Mesodermal cell (in vitro differentiated cells): ENCODE measurements around the gene SERTAD1.

Experiments
- H3K27ac ChIP-seq: 2 replicates; pipeline ENCODE4 v1.7.0; 2013; ENCODE audit warnings: mild to moderate bottlenecking, low read depth, low read length, moderate library complexity; ENCODE audit not compliant: severe bottlenecking
- H3K36me3 ChIP-seq: 2 replicates; pipeline ENCODE4 v1.7.1; 2013; ENCODE audit warnings: mild to moderate bottlenecking, low read length, moderate library complexity; ENCODE audit not compliant: control insufficient read depth, insufficient read depth
- H3K4me1 ChIP-seq: one replicate; pipeline ENCODE4 v1.7.1; 2013; ENCODE audit warnings: mild to moderate bottlenecking, low read length; ENCODE audit not compliant: insufficient read depth, control insufficient read depth, poor library complexity, severe bottlenecking
- H3K4me3 ChIP-seq: 2 replicates; pipeline ENCODE4 v1.7.0; 2013; ENCODE audit warnings: low read length, control low read depth, mild to moderate bottlenecking; ENCODE audit not compliant: insufficient read depth, poor library complexity, severe bottlenecking; ENCODE audit errors: extremely low read depth
- H3K9me3 ChIP-seq: 2 replicates; pipeline ENCODE4 v1.7.1; 2013; ENCODE audit warnings: mild to moderate bottlenecking, low read length, moderate library complexity; ENCODE audit not compliant: control insufficient read depth
- WGBS, 2 experiments: methylation state at CpG; one replicate each; pipeline ENCODE4 v1.1.5; 2013; ENCODE audit warnings: missing lambda C conversion rate in 2 of 2; ENCODE audit not compliant: insufficient coverage in 2 of 2; 5-methylcytosine and 5-hydroxymethylcytosine counted together

The SERTAD1 gene

DNA sequence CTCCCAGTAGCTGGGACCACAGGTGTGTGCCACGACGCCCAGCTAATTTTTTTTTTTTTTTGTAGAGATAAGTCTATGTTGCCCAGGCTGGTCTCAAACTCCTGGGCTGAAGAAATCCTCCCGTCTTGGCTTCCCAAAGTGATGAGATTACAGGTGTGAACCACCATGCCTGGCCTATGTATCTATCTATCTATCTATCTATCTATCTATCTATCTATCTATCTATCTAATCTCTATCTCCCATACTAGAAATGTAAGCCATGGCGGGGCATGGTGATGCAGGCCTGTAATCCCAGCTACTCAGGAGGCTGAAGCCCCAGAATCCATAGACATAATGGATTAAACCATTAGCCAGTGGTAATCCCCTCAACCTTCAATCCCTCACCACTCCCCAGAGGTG, 24.9 kb upstream of the SERTAD1 start:
- Histone ChIP-seq H3K4me3 (no peak overlapping the region), H3K9me3 (no peaks in the 10 kb centered on the region), H3K36me3 (no peaks in the 10 kb centered on the region), H3K27ac (no peak overlapping the region), H3K4me1 (peaks cover 1% of the 10 kb centered on the region)
- 67 to 97% methylated on average over 1 to 3 of the region's 4 CpGs for WGBS, 2 experiments

DNA sequence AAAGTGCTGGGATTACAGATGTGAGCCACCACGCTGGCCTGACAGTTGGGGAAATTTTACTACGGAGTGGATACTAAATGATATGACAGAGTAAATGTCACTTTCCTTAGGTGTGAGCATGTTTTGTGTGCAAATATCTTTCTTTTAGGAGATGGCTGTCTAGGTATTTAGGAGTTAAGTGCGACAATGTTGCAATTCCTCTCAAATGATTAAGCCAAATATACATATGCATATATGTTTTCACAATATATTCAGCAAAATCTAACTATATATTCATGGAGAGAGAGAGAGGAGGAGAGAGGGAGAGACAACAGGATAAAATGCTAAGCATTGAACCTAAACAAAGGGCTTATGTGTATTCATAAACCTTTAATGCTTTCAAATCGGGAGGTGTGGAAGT, 23.7 kb upstream of the SERTAD1 start:
- Histone ChIP-seq H3K9me3 (no peaks in the 10 kb centered on the region), H3K4me3 (no peak overlapping the region), H3K36me3 (no peaks in the 10 kb centered on the region), H3K27ac (no peak overlapping the region), H3K4me1 (peaks cover 7% of the 10 kb centered on the region)
- WGBS, 2 experiments = 93 to 100% methylated on average over 2 of the region's 4 CpGs

DNA sequence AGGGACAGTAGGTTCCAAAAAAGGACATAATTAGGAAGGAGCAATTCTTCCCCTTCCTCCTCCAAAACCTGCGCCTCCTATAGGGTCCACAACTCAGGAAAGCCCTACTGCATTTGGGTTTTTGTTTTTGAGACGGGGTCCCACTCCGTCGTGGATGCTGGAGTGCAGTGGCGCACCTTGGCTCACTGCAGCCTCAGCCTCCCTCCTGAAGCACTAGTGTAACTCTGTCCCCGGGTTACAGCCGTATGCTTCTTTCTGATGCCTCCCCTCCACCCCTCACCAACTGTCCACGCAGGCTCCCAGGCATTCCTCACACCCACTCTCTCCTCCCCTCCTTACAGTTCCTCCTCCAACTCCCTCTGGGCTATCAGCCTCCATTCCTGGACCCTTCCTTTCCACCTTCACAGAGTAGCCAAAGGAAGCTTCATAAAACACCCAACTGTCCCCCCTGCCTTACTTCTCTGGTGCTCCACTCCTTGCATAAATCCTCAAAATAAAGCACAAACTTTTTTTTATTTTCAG, 20.5 kb upstream of the SERTAD1 start:
- Histone ChIP-seq H3K9me3 (no peaks in the 10 kb centered on the region), H3K36me3 (peaks cover 13% of the 10 kb centered on the region), H3K4me1 (peaks cover 16% of the 10 kb centered on the region), H3K27ac (peak overlapping the region; percentile 77), H3K4me3 (no peak overlapping the region)
- 84 to 88% methylated on average over 8 of the region's 8 CpGs for WGBS, 2 experiments

DNA sequence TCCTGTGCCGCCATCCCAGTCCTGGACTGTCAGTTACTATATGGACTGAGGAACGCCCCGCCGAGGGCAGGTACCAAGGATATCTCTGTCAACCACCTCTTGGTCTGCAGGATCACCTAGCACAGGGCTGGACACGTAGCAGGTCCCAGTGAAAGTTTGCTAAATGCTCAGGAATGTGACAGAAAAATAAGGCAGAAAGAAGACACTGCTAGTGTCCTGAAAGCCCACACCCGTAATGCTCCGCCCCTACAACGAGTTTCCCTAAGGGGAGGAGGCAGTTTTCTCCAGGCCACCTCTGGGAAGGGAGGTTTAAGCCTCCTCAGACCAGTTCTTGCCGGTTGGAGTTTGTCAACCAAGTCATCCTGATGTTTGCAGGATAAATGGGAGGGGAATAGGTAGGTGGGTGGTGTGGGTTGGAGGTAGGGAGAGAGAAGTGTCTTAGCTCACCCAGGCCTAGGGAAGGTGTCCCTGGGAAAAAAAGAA, 20.0 kb upstream of the SERTAD1 start:
- no peaks in the 10 kb centered on the region for H3K9me3 ChIP-seq
- 63 to 80% methylated on average over 9 of the region's 9 CpGs for WGBS, 2 experiments
- H3K27ac ChIP-seq = peak overlapping the region; percentile 77
- H3K36me3 ChIP-seq = peaks cover 18% of the 10 kb centered on the region
- peaks cover 16% of the 10 kb centered on the region for H3K4me1 ChIP-seq
- H3K4me3 ChIP-seq = no peak overlapping the region

DNA sequence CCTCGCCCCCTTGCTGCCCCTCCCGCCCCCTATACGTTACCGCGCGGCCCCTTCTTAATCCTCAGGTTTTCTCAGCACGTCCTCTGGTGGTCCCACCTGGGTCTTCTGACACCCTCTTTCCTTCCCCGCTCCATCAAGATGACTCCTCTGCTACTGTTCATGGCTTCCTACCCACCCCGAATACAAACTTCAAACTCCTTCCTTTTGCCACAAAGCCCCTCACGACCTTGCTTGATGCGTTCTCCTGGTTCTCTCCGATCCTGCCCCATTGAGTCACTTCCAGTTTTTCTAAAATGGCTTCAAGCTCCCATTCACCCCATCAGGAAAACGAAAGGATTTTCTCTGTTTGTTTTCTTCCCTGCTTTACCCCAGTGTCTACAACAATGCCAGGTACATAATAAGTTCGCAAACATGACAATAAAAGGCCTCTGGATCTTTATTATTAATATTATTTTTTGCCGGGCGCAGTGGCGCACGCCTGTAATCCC, 19.1 kb upstream of the SERTAD1 start:
- Histone ChIP-seq H3K4me1 (peaks cover 16% of the 10 kb centered on the region), H3K9me3 (no peaks in the 10 kb centered on the region), H3K27ac (peak overlapping the region; percentile 94), H3K36me3 (peaks cover 28% of the 10 kb centered on the region), H3K4me3 (peak overlapping the region; percentile 100)
- WGBS, 2 experiments = 16 to 19% methylated on average over 14 to 15 of the region's 18 CpGs

DNA sequence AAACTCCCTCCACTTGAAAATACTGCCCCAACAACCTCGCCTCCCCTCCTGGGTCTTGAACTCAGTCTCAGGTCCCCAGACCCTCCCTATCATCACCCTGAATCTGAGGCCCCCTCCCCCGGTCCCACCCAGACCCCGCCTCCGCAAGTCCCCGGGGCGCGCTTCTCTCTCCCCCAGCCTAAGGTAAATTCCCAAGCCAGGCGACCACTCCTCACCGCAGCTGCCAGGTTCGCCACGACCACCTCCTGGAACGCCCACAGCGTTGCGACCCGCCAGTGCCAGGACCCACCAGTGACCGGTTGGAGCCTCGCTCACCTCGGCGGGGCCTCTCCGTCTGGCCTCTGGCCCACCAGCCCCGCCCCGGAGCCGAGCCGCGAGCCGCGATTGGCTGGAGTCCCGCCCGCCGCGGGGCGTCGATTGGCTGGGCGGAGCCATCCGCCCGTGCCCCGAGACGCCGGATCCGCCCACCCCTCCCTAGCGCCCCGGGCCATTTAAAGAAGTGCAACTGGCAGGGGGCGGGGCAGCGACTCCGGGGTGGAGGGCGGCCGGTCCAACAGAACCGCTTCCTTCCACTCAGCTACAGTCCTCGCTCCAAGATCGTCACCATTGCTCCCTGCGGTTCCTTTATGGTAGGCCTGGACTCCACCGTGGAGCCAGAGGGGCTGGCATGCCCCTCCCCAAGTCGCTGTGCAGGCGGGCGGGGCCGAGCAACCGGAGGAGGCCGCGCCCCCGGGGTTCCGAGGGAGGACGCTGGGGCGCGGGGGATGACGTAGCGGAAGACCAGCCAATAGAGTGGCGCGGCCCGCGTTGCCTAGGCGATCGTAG, 18.4 kb upstream of the SERTAD1 start, which contains the start of gene SERTAD3:
SERTAD3 (minus strand) TSS at position 336 of the 825 bp plus-strand sequence. CDS start 2,255 bp downstream, outside the sequence.
- Histone ChIP-seq H3K4me3 (peak within 1 kb of the TSS; percentile 100), H3K9me3 (no peaks in the 10 kb centered on the region), H3K27ac (peak within 1 kb of the TSS; percentile 94), H3K36me3 (peaks cover 29% of the 10 kb centered on the region), H3K4me1 (peaks cover 16% of the 10 kb centered on the region)
- 0% methylated on average over 45 to 68 of the region's 72 CpGs for WGBS, 2 experiments

DNA sequence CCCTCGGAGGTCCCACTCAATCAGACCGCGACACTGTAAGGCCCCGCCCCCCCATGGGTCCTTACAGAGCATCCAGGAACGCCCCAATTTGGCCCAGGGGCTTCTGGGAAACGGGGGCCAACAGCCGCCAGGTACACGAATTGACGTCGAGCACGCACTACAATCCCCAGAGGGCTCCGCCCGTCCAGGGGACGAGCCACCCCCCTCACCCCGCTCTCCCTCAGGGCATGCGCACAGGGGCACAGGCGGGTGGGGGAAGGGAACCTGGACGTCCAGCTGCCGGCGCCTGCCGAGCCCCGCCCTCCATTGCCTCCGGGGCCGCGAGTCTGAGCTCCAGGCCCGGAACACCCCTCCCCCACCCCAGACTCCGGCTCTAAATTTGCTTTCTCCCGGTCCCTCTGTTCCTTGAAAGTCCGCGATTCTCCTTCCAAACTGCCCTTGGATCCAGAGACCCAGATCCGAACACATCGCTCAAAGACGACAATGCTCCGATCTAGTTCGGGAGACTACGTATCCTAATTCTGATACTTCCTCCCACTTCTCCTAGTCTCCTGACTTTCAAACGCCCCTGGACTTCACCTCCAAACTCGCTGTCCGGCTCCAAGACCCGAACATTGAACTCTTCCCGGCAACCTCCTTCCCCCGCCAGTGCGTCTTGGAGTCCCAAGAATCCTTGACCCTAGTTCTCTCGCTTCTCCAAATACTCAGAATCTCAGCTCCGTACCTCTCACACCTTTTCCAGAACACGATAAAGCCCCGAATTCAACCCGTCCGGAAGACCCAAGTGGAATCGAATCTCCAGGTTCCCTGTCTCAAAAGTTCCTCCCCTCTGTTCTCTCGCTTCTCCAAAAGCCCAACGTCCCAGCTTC, 17.6 kb upstream of the SERTAD1 start:
- peak overlapping the region; percentile 100 for H3K4me3 ChIP-seq
- peaks cover 16% of the 10 kb centered on the region for H3K4me1 ChIP-seq
- H3K36me3 ChIP-seq = peaks cover 29% of the 10 kb centered on the region
- H3K27ac ChIP-seq = peak overlapping the region; percentile 94
- H3K9me3 ChIP-seq = no peaks in the 10 kb centered on the region
- 0% methylated on average over 41 to 44 of the region's 52 CpGs for WGBS, 2 experiments

DNA sequence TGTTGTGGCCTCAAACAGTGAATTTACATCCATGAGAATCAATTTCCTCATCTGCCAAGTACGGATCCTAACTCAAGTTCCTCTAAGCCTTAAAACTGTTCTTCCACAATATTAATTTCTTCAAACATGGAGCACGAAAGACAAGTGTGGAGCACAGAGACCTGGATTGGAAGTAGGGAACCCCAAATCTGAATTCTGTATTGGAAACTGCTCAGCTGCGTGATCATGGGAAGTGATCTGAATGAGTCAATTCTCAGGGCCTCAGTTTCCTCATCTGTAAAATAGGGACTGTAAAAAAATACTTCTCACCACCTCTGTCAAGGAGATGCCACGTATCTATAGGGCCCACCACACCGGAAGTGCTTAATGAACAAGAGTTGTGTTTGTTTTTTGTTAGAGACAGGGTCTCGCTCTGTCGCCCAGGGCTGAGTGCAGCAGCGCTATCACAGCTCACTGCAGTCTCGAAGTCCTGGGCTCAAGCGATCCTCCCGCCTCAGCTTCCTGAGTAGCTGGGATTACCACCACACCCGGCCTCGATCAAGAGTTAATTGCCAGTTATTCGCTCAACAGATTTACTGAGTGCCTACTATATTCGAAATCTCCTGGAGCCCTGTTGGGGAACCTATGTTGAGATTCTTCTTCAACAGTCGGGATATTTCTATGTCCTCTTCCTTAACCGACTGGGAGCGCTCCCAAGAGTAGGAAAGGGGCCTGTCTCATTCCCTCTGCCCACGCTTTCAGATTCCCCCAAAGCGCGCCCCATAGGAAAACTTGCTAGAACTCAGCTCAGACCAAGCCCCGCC, 16.7 kb upstream of the SERTAD1 start:
- 20 to 27% methylated on average over 17 to 18 of the region's 22 CpGs for WGBS, 2 experiments

DNA sequence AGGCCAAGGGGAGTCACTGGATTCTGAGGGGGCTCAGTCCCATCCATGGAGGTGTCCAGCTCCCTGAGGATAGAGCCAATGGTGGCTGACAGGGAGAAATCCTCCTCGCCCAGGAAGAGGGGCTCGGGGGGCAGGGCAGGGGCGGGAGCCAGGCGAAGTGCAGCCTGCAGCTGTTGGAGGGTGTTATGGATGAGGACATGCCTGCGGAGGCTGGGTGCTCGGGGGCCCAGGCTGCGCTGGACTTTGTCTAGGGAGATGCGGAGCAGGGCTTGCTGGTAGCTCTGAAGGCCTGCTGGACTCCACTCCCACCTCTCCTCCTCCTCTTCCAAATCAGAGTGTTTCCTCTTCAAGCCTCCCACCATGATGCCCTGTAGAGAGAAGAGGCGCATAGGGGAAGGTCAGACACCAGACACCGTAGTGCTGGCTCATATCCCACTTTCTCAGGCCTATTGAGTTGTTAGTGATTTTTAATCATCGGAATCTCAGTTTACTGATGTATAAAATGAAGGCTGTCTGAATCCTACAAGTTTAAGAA, 16.0 kb upstream of the SERTAD1 start:
- Histone ChIP-seq H3K36me3 (peaks cover 29% of the 10 kb centered on the region), H3K4me3 (no peak overlapping the region), H3K9me3 (no peaks in the 10 kb centered on the region), H3K4me1 (peaks cover 16% of the 10 kb centered on the region), H3K27ac (no peak overlapping the region)
- 95 to 100% methylated on average over 6 to 7 of the region's 11 CpGs for WGBS, 2 experiments

More for the DNA sequence above, 16.7 kb upstream of the SERTAD1 start:
- Histone ChIP-seq H3K9me3 (no peaks in the 10 kb centered on the region), H3K36me3 (peaks cover 29% of the 10 kb centered on the region), H3K4me3 (peak overlapping the region; percentile 100), H3K27ac (peak overlapping the region; percentile 55), H3K4me1 (peaks cover 16% of the 10 kb centered on the region)
